HT1080 (cell line): Measurements from ENCODE around the gene SCAMP4. TPM values are rescaled to one million over a fixed set of nuclear protein-coding genes. Genes with fewer than 3 reads are reported as not detected.

ENCODE experiments used
- DNase-seq: peaks from one replicate; pipeline ENCODE4 v3.0.0-alpha.2; 2015; ENCODE audit warnings: low read depth
- total RNA-seq: library from RNA; depleted of rRNA; stranded (reverse); fragments of >200 nt; shearing (Covaris generic); gene quantifications from 2 replicates; pipeline ENCODE4 v1.2.3, GENCODE V29; 2014

Gene SCAMP4
- total RNA-seq, 1 experiment from 2014 or later: 43.5 TPM

- no peak for DNase-seq
Measured at GRCh38 chr19:1911098-1911497, 5.9 kb downstream of the SCAMP4 start.

GRCh38 chr19:1911995-1912394 lies 6.8 kb downstream of the SCAMP4 start:
- no peak for DNase-seq

GRCh38 chr19:1912760-1913505 lies 7.7 kb downstream of the SCAMP4 start:
- DNase-seq: no peak

- no peak for DNase-seq
Measured at GRCh38 chr19:1913781-1914577, 8.8 kb downstream of the SCAMP4 start.

- DNase-seq: no peak
Measured at GRCh38 chr19:1914826-1915341, 9.7 kb downstream of the SCAMP4 start.

- DNase-seq: no peak
Measured at GRCh38 chr19:1917146-1917545, 11.9 kb downstream of the SCAMP4 start.

- DNase-seq: no peak
Measured at GRCh38 chr19:1917926-1918325, 12.7 kb downstream of the SCAMP4 start.

GRCh38 chr19:1918975-1919374 lies 13.8 kb downstream of the SCAMP4 start:
- DNase-seq: no peak

- no peak for DNase-seq
Measured at GRCh38 chr19:1920644-1921043, 15.4 kb downstream of the SCAMP4 start.

- no peak for DNase-seq
Measured at GRCh38 chr19:1921326-1921725, 16.1 kb downstream of the SCAMP4 start.

- DNase-seq: no peak
Measured at GRCh38 chr19:1921825-1922224, 16.6 kb downstream of the SCAMP4 start.

- no peak for DNase-seq
Measured at GRCh38 chr19:1922803-1923202, 17.6 kb downstream of the SCAMP4 start.

- no peak for DNase-seq
Measured at GRCh38 chr19:1923319-1923718, 18.1 kb downstream of the SCAMP4 start.

GRCh38 chr19:1924320-1924961 lies 19.2 kb downstream of the SCAMP4 start:
- no peak for DNase-seq

GRCh38 chr19:1925544-1925943 lies 20.3 kb downstream of the SCAMP4 start:
- DNase-seq: no peak

GRCh38 chr19:1929021-1929742 lies 24.0 kb downstream of the SCAMP4 start:
- DNase-seq: peak; percentile 64

- DNase-seq: no peak
Measured at GRCh38 chr19:1931445-1931844, 26.2 kb downstream of the SCAMP4 start.

- no peak for DNase-seq
Measured at GRCh38 chr19:1932395-1932794, 27.2 kb downstream of the SCAMP4 start.

- DNase-seq: no peak
Measured at GRCh38 chr19:1933244-1933643, 28.0 kb downstream of the SCAMP4 start.

- no peak for DNase-seq
Measured at GRCh38 chr19:1933942-1934341, 28.7 kb downstream of the SCAMP4 start.

GRCh38 chr19:1935484-1936208 lies 30.4 kb downstream of the SCAMP4 start:
- peak; percentile 65 for DNase-seq
